Measurements from ENCODE around the gene STX12. TPM values are rescaled to one million over a fixed set of nuclear protein-coding genes. Genes with fewer than 3 reads are reported as not detected.
"Not testable (repeated sequence)": the region's sequence is repeated elsewhere in the genome, so short reads cannot be mapped to it uniquely, and the experiment has no call there.

The STX12 gene
- total and polyA plus RNA-seq, 2 donors from 2014 or later, result 27.9 to 49.0 TPM

DNA sequence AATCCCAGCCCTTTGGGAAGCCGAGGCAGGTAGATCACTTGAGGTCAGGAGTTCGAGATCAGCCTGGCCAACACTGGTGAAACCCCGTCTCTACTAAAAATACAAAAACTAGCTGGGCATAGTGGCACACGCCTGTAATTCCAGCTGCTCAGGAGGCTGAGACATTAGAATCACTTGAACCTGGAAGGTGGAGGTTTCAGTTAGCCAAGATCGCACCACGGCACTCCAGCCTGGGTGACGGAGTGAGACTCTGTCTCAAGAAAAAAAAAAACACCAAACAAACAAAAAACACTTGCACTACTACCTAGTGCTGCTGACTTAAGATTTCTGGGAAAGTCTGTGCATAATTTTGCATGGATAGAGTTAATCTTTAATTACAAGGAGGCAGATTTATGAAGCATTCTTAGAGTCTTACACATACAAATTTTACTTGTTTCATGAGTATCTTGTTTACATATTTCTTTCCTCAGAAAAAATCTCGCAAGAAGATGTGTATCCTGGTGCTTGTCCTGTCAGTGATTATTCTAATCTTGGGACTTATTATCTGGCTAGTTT, 48.8 kb downstream of the STX12 start:
- H3K27me3 ChIP-seq (ENCODE audit: control insufficient read depth, insufficient read depth, low read length), result no peaks in the 10 kb centered on the region
- peak overlapping the region in 2 of 3 donors; percentile 4 to 32 for H3K4me3 ChIP-seq (ENCODE audit: low read length in 3 of 3)
- DNase-seq (peak in 1 of 5 donors; percentile 3), FAIRE-seq (peak; percentile 60)
- intact Hi-C loops (cut with DNase I), result no loop called here
- H3K9me3 ChIP-seq (ENCODE audit: control insufficient read depth in 2 of 3, insufficient read depth in 1 of 3, low read length in 3 of 3), result no peaks in the 10 kb centered on the region
- peaks cover 0 to 11% (median 7%) of the 10 kb centered on the region in 3 donors for H3K36me3 ChIP-seq (ENCODE audit: control insufficient read depth in 2 of 3, insufficient read depth in 3 of 3, low read length in 3 of 3)
- peak overlapping the region in 1 of 3 donors; percentile 42 for H3K9ac ChIP-seq (ENCODE audit: low read length in 3 of 3)
- TF ChIP-seq, protein P1, sequence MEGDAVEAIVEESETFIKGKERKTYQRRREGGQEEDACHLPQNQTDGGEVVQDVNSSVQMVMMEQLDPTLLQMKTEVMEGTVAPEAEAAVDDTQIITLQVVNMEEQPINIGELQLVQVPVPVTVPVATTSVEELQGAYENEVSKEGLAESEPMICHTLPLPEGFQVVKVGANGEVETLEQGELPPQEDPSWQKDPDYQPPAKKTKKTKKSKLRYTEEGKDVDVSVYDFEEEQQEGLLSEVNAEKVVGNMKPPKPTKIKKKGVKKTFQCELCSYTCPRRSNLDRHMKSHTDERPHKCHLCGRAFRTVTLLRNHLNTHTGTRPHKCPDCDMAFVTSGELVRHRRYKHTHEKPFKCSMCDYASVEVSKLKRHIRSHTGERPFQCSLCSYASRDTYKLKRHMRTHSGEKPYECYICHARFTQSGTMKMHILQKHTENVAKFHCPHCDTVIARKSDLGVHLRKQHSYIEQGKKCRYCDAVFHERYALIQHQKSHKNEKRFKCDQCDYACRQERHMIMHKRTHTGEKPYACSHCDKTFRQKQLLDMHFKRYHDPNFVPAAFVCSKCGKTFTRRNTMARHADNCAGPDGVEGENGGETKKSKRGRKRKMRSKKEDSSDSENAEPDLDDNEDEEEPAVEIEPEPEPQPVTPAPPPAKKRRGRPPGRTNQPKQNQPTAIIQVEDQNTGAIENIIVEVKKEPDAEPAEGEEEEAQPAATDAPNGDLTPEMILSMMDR (IDR thresholded peaks at IDR 0.05; ENCODE audit: borderline replicate concordance, extremely low read depth, insufficient read depth), result no peak
- peaks cover 0 to 6% (median 5%) of the 10 kb centered on the region in 3 donors for H3K4me1 ChIP-seq (ENCODE audit: control insufficient read depth in 2 of 3, insufficient read depth in 2 of 3, low read depth in 1 of 3, low read length in 3 of 3)
- peak overlapping the region in 1 of 2 donors; percentile 67 for H3K27ac ChIP-seq (ENCODE audit: low read depth in 2 of 2, low read length in 2 of 2)

DNA sequence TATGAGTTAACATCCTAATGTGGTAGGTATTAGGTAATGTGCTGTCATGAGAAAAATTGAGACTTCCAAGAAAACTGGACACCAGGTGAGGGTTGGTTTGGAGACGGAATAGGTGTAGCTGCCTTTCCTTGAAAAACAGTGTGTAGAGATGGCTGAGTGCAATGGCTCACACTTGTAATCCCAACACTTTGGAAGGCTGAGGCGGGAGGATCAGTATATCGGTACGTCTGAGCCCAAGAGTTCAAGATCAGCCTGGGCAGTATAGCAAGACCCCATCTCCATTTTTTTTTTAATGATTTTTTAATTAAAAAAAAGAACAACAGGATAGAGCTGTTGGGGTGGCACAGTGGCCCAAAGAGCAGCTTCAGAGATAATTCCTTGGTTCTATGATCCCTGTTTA, 50.8 kb downstream of the STX12 start:
- Histone ChIP-seq H3K4me3 (ENCODE audit: low read length in 3 of 3) (no peak overlapping the region), H3K4me1 (ENCODE audit: control insufficient read depth in 2 of 3, insufficient read depth in 2 of 3, low read depth in 1 of 3, low read length in 3 of 3) (no peaks in the 10 kb centered on the region), H3K36me3 (ENCODE audit: control insufficient read depth in 2 of 3, insufficient read depth in 3 of 3, low read length in 3 of 3) (peaks cover 0 to 7% (median 4%) of the 10 kb centered on the region in 3 donors), H3K27ac (ENCODE audit: low read depth in 2 of 2, low read length in 2 of 2) (no peak overlapping the region), H3K27me3 (ENCODE audit: control insufficient read depth, insufficient read depth, low read length) (no peaks in the 10 kb centered on the region), H3K9me3 (ENCODE audit: control insufficient read depth in 2 of 3, insufficient read depth in 1 of 3, low read length in 3 of 3) (no peaks in the 10 kb centered on the region), H3K9ac (ENCODE audit: low read length in 3 of 3) (no peak overlapping the region)
- DNase-seq, result no peak
- no peak for FAIRE-seq
- TF ChIP-seq, protein P1 (IDR thresholded peaks at IDR 0.05; ENCODE audit: borderline replicate concordance, extremely low read depth, insufficient read depth), result no peak
- intact Hi-C loops (cut with DNase I), result no loop called here

DNA sequence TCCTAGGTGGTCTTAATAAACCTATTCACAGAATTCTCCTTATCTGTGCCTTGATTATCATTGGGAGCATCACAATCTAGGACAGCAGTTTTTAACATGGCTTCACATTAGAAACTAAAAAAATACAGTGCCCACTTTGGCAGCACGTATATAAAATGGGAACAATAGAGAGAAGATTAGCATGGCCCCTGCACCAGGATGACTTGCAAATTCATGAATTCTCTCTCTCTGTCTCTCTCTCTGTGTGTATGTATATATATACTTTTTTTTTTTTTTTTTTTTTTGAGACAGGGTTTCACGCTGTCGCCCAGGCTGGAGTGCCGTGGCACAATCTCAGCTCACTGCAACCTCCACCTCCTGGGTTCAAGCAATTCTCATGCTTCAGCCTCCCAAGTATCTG, 51.4 kb downstream of the STX12 start:
- Histone ChIP-seq H3K4me3 (ENCODE audit: low read length in 3 of 3) (no peak overlapping the region), H3K4me1 (ENCODE audit: control insufficient read depth in 2 of 3, insufficient read depth in 2 of 3, low read depth in 1 of 3, low read length in 3 of 3) (no peaks in the 10 kb centered on the region), H3K36me3 (ENCODE audit: control insufficient read depth in 2 of 3, insufficient read depth in 3 of 3, low read length in 3 of 3) (peaks cover 0 to 5% (median 2%) of the 10 kb centered on the region in 3 donors), H3K27ac (ENCODE audit: low read depth in 2 of 2, low read length in 2 of 2) (no peak overlapping the region), H3K9me3 (ENCODE audit: control insufficient read depth in 2 of 3, insufficient read depth in 1 of 3, low read length in 3 of 3) (no peaks in the 10 kb centered on the region), H3K9ac (ENCODE audit: low read length in 3 of 3) (no peak overlapping the region), H3K27me3 (ENCODE audit: control insufficient read depth, insufficient read depth, low read length) (no peaks in the 10 kb centered on the region)
- TF ChIP-seq, protein P1 (IDR thresholded peaks at IDR 0.05; ENCODE audit: borderline replicate concordance, extremely low read depth, insufficient read depth), result no peak
- no peak for DNase-seq
- FAIRE-seq, result no peak
- intact Hi-C loops (cut with DNase I), result no loop called here

DNA sequence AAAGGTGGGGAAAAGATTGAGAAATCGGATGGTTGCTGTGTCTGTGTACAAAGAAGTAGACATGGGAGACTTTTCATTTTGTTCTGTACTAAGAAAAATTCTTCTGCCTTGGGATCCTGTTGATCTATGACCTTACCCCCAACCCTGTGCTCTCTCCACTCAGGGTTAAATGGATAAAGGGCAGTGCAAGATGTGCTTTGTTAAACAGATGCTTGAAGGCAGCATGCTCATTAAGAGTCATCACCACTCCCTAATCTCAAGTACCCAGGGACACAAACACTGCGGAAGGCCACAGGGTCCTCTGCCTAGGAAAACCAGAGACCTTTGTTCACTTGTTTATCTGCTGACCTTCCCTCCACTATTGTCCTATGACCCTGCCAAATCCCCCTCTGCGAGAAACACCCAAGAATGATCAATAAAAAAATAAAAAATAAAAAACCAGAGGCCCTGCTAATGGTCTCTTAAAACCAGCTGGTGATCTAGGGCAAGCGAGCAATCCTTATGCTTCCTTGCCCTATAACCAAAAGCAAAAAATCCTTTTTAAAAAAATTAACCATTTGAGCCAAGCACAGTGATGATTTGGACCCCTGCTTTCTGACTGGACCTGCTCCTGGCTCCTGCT, 56.4 kb downstream of the STX12 start:
- H3K27me3 ChIP-seq (ENCODE audit: control insufficient read depth, insufficient read depth, low read length); H3K27ac ChIP-seq (ENCODE audit: low read depth in 2 of 2, low read length in 2 of 2); H3K9me3 ChIP-seq (ENCODE audit: control insufficient read depth in 2 of 3, insufficient read depth in 1 of 3, low read length in 3 of 3); intact Hi-C loops (cut with DNase I); FAIRE-seq; DNase-seq: not testable (repeated sequence)
- Histone ChIP-seq H3K36me3 (ENCODE audit: control insufficient read depth in 2 of 3, insufficient read depth in 3 of 3, low read length in 3 of 3) (peaks cover 0 to 11% (median 5%) of the 10 kb centered on the region in 3 donors), H3K4me3 (ENCODE audit: low read length in 3 of 3) (peak overlapping the region in 2 of 3 donors; percentile 78 to 79), H3K4me1 (ENCODE audit: control insufficient read depth in 2 of 3, insufficient read depth in 2 of 3, low read depth in 1 of 3, low read length in 3 of 3) (peaks cover 0 to 11% (median 8%) of the 10 kb centered on the region in 3 donors), H3K9ac (ENCODE audit: low read length in 3 of 3) (peak overlapping the region in 1 of 3 donors; percentile 70)
